Chondrocyte (in vitro differentiated cells): Measurements from ENCODE around the gene RAB8A. TPM values are rescaled to one million over a fixed set of nuclear protein-coding genes. Genes with fewer than 3 reads are reported as not detected.

ENCODE experiments used
- DNase-seq: peaks from one replicate; pipeline ENCODE4 v3.0.0; 2021; ENCODE audit warnings: mixed read lengths, low spot score
- H3K27ac Mint-ChIP-seq: one replicate; pipeline ENCODE4 v1.8.0; 2021; ENCODE audit warnings: mild to moderate bottlenecking, moderate library complexity, mixed read lengths; ENCODE audit not compliant: unreplicated experiment
- H3K27me3 Mint-ChIP-seq: 2 replicates; pipeline ENCODE4 v1.8.0; 2021; ENCODE audit warnings: low read depth, mixed read lengths
- H3K36me3 Mint-ChIP-seq: 2 replicates; pipeline ENCODE4 v1.8.0; 2021; ENCODE audit warnings: low read depth, mixed read lengths
- H3K4me1 Mint-ChIP-seq: 2 replicates; pipeline ENCODE4 v1.8.0; 2021; ENCODE audit warnings: low read depth, mild to moderate bottlenecking, mixed read lengths
- H3K4me3 Mint-ChIP-seq: one replicate; pipeline ENCODE4 v1.8.0; 2021; ENCODE audit warnings: mild to moderate bottlenecking, moderate library complexity, mixed read lengths; ENCODE audit not compliant: unreplicated experiment
- H3K9me3 Mint-ChIP-seq: 2 replicates; pipeline ENCODE4 v1.8.0; 2021; ENCODE audit warnings: low read depth, mixed read lengths
- total RNA-seq: library from RNA; stranded (reverse); gene quantifications from 3 replicates; pipeline ENCODE4 v1.2.1, GENCODE V29; 2021
- TF ChIP-seq, protein P1 (sequence below): fragments of 200-600 bp; sonication (generic); IDR thresholded peaks from 2 replicates; pipeline ENCODE4 v1.5.0; 2021; ENCODE audit warnings: antibody characterized with exemption, mild to moderate bottlenecking, moderate library complexity

Gene RAB8A
- total RNA-seq, 1 donor from 2014 or later, result 65.5 TPM

DNA sequence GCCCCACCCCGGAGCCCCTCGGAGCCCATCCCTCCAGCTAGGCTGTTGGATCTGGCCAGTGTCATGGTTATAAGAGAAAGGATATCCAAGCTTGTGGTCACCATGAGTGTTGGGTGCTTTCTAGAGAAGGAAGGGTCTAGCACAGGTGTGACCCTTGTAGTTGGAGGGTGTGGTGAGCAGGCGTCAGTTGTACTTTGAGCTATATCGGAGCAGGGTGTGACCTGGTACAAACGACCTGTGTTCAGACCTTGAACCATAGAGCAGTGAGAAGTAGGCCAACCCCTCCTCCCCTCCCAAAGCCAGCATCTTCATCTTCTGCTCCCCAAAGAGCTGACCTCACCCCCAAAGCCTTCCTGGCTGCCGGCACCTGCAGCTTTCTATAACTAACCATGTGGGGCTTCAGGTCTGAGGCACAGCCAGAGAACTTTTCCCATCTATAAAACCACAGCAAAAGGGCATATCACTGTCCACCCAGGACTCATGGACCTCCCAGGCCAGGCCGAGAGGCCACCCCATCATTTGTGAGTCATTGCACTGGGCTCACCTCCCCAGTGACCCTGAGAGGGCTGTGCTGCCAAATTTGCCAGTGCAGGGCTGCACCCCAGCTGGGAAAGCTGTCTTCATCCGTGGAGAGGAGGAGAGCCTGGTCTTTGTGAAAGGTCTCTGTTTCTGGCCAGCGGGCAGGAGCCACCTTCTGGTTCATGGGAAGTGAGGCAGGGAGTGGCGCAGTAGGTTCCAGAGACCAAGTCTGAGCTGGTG, 14.2 kb downstream of the RAB8A start:
- H3K27me3 Mint-ChIP-seq, result no peaks in the 10 kb centered on the region
- H3K36me3 Mint-ChIP-seq, result peaks cover 34% of the 10 kb centered on the region
- H3K9me3 Mint-ChIP-seq, result no peaks in the 10 kb centered on the region
- H3K4me1 Mint-ChIP-seq, result no peaks in the 10 kb centered on the region
- TF ChIP-seq, protein P1, sequence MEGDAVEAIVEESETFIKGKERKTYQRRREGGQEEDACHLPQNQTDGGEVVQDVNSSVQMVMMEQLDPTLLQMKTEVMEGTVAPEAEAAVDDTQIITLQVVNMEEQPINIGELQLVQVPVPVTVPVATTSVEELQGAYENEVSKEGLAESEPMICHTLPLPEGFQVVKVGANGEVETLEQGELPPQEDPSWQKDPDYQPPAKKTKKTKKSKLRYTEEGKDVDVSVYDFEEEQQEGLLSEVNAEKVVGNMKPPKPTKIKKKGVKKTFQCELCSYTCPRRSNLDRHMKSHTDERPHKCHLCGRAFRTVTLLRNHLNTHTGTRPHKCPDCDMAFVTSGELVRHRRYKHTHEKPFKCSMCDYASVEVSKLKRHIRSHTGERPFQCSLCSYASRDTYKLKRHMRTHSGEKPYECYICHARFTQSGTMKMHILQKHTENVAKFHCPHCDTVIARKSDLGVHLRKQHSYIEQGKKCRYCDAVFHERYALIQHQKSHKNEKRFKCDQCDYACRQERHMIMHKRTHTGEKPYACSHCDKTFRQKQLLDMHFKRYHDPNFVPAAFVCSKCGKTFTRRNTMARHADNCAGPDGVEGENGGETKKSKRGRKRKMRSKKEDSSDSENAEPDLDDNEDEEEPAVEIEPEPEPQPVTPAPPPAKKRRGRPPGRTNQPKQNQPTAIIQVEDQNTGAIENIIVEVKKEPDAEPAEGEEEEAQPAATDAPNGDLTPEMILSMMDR, result no peak
- H3K4me3 Mint-ChIP-seq, result no peak overlapping the region
- H3K27ac Mint-ChIP-seq, result no peak overlapping the region
- DNase-seq, result no peak

- no peaks in the 10 kb centered on the region for H3K27me3 Mint-ChIP-seq
- TF ChIP-seq, protein P1, result no peak
- no peak overlapping the region for H3K27ac Mint-ChIP-seq
- no peaks in the 10 kb centered on the region for H3K4me1 Mint-ChIP-seq
- H3K36me3 Mint-ChIP-seq, result peaks cover 38% of the 10 kb centered on the region
- no peak overlapping the region for H3K4me3 Mint-ChIP-seq
- no peak for DNase-seq
- no peaks in the 10 kb centered on the region for H3K9me3 Mint-ChIP-seq
Observed at GRCh38 chr19:16127080-16127479, 15.4 kb downstream of the RAB8A start.

- Mint-ChIP-seq H3K4me3 (no peak overlapping the region), H3K4me1 (no peaks in the 10 kb centered on the region), H3K36me3 (peaks cover 44% of the 10 kb centered on the region), H3K9me3 (no peaks in the 10 kb centered on the region), H3K27ac (no peak overlapping the region), H3K27me3 (no peaks in the 10 kb centered on the region)
- no peak for DNase-seq
- TF ChIP-seq, protein P1, result no peak
Observed at GRCh38 chr19:16127776-16128371, 16.2 kb downstream of the RAB8A start.

DNA sequence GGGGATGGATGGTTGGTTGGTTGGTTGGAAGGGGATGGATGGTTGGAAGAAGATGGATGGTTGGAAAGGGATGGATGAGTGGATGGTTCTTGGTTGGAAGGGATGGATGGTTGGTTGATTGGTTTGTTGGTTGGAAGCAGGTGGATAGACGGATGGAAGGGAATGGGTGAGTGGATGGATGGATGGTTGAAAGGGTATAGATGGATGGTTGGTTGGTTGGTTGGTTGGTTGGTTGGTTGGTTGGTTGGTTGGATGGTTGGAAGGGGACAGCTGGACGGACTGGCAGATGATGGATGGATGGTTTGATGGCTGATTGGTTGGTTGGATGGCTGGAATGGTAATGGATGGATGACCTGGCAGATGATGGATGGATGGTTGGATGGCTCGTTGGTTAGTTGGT, 20.0 kb downstream of the RAB8A start:
- Mint-ChIP-seq H3K27ac (no peak overlapping the region), H3K36me3 (peaks cover 52% of the 10 kb centered on the region), H3K9me3 (no peaks in the 10 kb centered on the region), H3K4me1 (no peaks in the 10 kb centered on the region), H3K4me3 (no peak overlapping the region), H3K27me3 (no peaks in the 10 kb centered on the region)
- TF ChIP-seq, protein P1, result no peak
- DNase-seq, result no peak

- H3K9me3 Mint-ChIP-seq, result no peaks in the 10 kb centered on the region
- peaks cover 46% of the 10 kb centered on the region for H3K36me3 Mint-ChIP-seq
- H3K27ac Mint-ChIP-seq, result no peak overlapping the region
- no peaks in the 10 kb centered on the region for H3K27me3 Mint-ChIP-seq
- TF ChIP-seq, protein P1, result no peak
- no peak for DNase-seq
- H3K4me1 Mint-ChIP-seq, result no peaks in the 10 kb centered on the region
- no peak overlapping the region for H3K4me3 Mint-ChIP-seq
Observed at GRCh38 chr19:16133818-16134217, 22.1 kb downstream of the RAB8A start.
